ES-I3 (cell line): ENCODE results near the gene DIAPH2.

ENCODE experiments used
- H3K36me3 ChIP-seq: 2 replicates; pipeline ENCODE4 v1.6.1; 2013; ENCODE audit warnings: mild to moderate bottlenecking, low read length, control low read depth, moderate library complexity; ENCODE audit not compliant: insufficient read depth
- H3K4me1 ChIP-seq: 2 replicates; pipeline ENCODE4 v1.6.1; 2013; ENCODE audit warnings: mild to moderate bottlenecking, control low read depth, low read length; ENCODE audit not compliant: insufficient read depth
- H3K9ac ChIP-seq: 2 replicates; pipeline ENCODE4 v1.6.1; 2013; ENCODE audit warnings: low read depth, mild to moderate bottlenecking, low read length, moderate library complexity
- H3K9me3 ChIP-seq: 2 replicates; pipeline ENCODE4 v1.6.1; 2013; ENCODE audit warnings: mild to moderate bottlenecking, low read length, moderate library complexity; ENCODE audit not compliant: control insufficient read depth, insufficient read depth

DIAPH2 gene

DNA sequence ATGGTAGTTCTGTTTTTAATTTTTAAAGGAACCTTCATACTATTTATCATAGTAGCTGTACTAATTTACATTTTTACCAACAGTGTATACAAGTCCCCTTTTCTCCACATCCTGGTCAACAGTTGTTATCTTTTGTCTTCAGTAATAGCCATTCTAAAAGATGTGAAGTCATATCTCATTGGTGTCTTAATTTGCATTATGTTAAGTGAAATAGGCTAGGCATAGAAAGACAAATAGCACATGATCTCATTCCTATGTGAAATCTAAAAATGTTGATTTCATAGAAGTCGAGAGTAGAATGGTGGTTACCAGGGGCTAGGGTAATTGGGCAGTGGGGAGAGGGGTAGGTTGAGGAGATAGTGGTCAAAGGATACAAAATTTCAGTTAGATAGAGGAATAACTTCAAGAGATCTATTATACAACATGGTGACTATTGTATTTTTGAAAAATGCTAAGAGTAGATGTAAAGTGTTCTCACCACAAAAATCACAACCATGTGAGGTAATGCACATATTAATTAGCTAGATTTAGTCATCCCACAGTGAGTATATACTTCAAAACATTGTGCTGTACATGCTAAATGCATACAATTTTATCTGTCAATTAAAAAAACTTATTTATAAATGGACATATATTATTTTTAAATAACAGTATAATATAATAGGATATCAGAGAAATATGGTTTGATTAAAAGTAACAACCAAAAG is 58.9 kb downstream of the DIAPH2 start:
- Histone ChIP-seq H3K9ac (no peak overlapping the region), H3K36me3 (no peaks in the 10 kb centered on the region), H3K9me3 (no peaks in the 10 kb centered on the region), H3K4me1 (no peaks in the 10 kb centered on the region)

DNA sequence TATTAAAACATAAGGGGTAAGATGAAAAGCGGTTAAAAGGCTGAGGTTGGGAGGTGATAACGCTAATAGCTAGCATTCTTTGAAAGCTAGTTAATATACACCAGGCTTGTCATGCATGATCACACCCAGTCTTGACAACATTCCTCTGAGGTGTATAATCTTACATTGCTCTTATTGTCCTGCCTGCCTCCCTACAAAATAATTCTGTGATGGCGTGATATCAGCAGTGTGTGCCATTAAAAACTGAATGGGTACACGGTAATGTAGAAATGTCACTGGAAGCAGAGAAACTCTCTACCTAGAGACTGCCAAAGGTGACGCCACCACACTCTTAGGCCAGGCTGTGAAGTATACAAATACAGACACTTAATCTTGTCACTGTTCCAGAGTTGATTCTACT is 68.1 kb downstream of the DIAPH2 start:
- Histone ChIP-seq H3K36me3 (no peaks in the 10 kb centered on the region), H3K9ac (no peak overlapping the region), H3K4me1 (no peaks in the 10 kb centered on the region), H3K9me3 (no peaks in the 10 kb centered on the region)

DNA sequence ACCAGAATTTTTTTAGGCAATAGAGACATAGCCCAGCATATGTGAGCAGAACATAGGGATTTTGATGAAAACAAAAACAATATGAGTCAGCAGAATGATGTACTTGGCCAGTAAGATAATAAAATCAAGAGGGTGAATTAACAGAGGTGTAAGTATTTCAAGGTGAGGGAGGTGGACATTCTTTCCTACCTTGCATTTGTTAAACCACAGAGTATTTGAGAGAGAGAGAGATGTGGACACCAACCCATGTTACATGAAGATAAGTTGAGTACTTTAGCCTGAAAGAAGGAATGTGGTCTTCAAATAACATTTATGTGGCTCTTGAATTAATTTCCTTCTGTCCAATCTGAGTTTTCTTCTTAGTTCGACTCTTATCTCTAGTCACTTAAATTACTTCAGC is 68.6 kb downstream of the DIAPH2 start:
- H3K9ac ChIP-seq = no peak overlapping the region
- H3K9me3 ChIP-seq = no peaks in the 10 kb centered on the region
- no peaks in the 10 kb centered on the region for H3K4me1 ChIP-seq
- no peaks in the 10 kb centered on the region for H3K36me3 ChIP-seq

DNA sequence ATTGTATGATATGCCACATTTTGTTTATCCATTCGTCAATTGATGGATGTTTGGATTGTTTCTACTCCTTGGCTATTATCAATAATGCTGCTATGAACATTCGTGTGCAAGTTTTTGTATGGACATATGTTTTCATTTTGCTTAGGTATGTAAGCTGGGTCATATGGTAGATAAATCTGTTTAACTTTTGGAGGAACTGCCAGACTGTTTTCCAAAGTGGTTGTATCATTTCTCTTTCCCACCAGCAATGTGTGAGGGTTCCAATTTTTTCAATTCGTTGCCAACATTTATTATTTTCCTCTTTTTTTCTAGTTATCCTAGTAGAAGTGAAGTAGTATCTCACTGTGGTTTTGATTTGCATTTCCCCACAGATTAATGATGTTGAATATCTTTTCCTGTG is 71.8 kb downstream of the DIAPH2 start:
- 0 out of 2 replicates have a peak, but pooled peaks cover 3% of the 10 kb centered on the region for H3K4me1 ChIP-seq
- no peak overlapping the region for H3K9ac ChIP-seq
- H3K9me3 ChIP-seq = no peaks in the 10 kb centered on the region
- no peaks in the 10 kb centered on the region for H3K36me3 ChIP-seq

DNA sequence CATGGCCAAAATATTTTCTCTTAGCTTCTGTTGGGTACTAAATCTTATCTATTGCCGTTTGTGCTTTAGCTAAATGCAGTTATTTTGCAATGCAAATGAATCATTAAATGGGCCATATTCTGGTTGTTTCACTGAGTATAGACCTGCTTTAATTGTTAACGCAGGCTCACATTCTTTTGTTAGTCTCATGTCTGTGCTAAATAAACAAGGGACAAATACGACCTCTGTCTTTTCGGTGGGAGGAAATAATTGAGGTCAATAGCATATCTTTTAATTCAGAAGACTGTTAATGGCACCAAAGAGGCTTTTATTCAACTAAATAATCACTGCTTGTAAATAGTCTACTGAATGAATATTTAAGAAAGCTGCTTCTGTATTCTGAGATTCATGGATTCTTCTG is 76.9 kb downstream of the DIAPH2 start:
- Histone ChIP-seq H3K36me3 (no peaks in the 10 kb centered on the region), H3K9me3 (no peaks in the 10 kb centered on the region), H3K9ac (no peak overlapping the region), H3K4me1 (peaks cover 13% of the 10 kb centered on the region)

DNA sequence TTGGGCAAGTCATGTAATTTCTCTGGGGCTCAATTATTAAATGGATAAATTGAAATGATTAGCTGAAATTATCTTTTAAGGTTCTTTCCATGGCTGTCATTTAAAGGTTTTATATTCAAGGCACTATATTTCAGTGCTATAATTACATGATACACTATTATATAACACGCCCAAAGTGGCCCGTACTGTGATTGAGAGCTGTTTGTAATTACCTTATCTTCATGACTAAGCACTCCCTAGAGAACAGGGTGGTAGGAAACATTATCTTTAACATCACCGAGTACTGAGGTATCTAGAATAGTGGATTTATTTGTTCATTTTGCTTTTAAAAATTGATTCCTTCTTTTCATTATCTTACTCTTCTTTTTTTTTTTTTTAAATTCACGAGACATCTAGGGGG is 79.0 kb downstream of the DIAPH2 start:
- Histone ChIP-seq H3K9ac (no peak overlapping the region), H3K9me3 (no peaks in the 10 kb centered on the region), H3K4me1 (peaks cover 19% of the 10 kb centered on the region), H3K36me3 (no peaks in the 10 kb centered on the region)

DNA sequence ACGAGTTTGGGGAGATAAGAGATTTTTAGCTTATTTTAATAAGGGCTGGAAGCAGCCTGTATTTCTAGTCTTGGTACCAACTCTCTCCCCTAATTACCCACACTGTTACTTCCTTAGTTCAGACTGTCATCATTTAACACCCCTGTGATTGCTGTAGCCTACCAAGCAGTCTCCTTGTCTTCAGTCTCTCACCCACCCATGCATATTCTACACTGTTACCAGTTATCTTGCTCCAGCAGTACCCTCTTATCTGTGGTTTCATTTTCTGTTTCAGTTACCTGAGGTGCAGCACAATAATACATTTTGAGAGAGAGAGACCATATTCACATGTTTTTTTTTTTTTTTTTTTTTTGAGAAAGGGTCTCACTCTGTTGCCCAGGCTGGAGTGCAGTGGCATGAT is 80.2 kb downstream of the DIAPH2 start:
- no peak overlapping the region for H3K9ac ChIP-seq
- H3K4me1 ChIP-seq = peaks cover 19% of the 10 kb centered on the region
- no peaks in the 10 kb centered on the region for H3K9me3 ChIP-seq
- no peaks in the 10 kb centered on the region for H3K36me3 ChIP-seq

DNA sequence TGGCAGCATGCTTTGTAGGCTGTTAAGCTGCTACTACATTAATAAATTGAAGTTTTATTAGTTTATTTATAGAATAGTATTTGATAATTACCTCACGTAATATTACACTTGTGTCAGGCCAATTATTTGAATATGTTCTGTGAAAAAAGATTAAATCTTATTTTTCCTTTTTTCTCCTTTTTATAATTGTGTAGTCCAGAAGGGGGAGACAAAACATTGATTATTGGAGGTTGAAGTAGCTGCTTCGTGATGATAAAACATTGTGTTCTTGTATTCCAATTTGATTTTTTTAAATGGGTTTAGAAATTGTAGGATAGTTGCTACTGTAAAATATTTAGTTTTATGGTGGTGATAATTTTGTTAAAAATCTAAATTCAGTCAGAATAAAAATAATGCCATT is 85.7 kb downstream of the DIAPH2 start:
- Histone ChIP-seq H3K9ac (no peak overlapping the region), H3K9me3 (no peaks in the 10 kb centered on the region), H3K36me3 (no peaks in the 10 kb centered on the region), H3K4me1 (peaks cover 9% of the 10 kb centered on the region)

DNA sequence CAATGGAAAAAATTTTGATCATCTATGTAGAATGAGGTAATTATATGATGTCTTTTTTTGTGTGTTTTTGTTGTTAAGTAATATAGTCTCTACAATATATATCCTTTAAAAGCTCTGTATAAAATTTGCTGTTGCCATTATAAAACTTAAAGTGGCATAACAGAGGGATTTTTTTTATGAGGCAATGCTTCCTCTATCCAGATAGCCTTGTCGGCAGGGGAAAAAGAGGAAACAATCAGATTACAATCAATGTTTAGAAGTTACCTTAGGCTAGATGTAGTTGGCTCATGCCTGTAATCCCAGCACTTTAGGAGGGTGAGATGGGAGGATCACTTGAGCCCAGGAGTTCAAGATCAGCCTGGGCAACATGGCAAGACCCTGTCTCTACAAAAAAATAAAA is 86.8 kb downstream of the DIAPH2 start:
- Histone ChIP-seq H3K9ac (no peak overlapping the region), H3K4me1 (peaks cover 7% of the 10 kb centered on the region), H3K9me3 (no peaks in the 10 kb centered on the region), H3K36me3 (no peaks in the 10 kb centered on the region)

DNA sequence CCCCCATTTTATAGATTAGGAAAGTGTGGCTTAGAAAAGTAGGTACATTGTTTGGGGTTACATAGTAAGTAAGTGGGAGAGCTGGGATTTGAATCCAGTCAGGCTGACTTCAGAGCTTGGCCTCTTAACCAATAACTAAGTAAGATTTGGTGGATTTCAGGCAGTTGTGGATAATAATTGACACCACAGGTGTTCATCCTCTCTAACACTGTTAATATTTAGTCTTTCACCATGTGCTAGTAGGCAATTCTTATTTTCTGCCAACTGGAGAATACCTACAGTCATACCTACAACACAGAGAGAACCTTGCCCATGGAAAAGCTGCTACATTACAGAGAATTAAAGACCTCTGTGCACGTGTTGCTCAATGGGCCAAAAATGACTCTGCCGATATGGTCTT is 89.5 kb downstream of the DIAPH2 start:
- Histone ChIP-seq H3K9me3 (no peaks in the 10 kb centered on the region), H3K36me3 (no peaks in the 10 kb centered on the region), H3K4me1 (no peaks in the 10 kb centered on the region), H3K9ac (no peak overlapping the region)

DNA sequence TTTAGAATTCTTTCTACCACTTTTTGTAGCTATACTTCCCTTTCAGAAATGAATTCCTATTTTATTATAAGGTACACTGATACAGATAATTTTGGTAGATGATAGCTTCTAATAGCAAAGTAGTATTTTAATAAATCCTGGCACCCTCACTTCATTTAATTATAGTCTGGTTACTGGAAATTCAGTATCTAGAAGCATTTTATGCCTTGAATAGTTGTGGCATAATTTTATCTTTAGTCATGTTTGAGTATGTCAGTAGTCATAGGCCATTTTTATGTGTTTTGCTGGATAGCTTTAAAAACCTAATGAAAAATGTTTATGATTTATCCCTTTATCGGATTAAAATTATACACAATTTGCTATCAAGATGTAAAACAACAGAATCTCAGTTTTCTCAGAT is 92.3 kb downstream of the DIAPH2 start:
- no peaks in the 10 kb centered on the region for H3K4me1 ChIP-seq
- no peak overlapping the region for H3K9ac ChIP-seq
- H3K36me3 ChIP-seq = no peaks in the 10 kb centered on the region
- no peaks in the 10 kb centered on the region for H3K9me3 ChIP-seq

DNA sequence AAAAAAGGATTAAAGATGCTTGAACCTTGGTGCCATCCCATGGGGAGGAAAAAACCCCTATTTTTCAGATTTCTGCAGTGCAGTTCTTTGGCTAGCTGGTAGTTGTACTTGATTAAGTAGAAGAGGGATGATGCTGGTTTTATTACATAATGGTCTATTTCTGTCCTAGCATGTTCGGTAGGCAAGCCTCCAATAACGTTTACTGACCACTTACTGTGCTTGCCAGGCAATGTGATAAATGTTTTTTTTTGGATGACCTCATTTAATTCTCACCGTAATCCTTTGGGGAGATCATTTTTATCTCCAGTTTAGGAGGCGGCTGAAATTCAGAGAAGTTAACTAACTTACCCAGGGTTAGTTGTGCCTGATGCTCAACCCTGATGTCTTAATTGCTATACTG is 106.9 kb downstream of the DIAPH2 start:
- H3K9me3 ChIP-seq = no peaks in the 10 kb centered on the region
- no peaks in the 10 kb centered on the region for H3K4me1 ChIP-seq
- no peak overlapping the region for H3K9ac ChIP-seq
- no peaks in the 10 kb centered on the region for H3K36me3 ChIP-seq

DNA sequence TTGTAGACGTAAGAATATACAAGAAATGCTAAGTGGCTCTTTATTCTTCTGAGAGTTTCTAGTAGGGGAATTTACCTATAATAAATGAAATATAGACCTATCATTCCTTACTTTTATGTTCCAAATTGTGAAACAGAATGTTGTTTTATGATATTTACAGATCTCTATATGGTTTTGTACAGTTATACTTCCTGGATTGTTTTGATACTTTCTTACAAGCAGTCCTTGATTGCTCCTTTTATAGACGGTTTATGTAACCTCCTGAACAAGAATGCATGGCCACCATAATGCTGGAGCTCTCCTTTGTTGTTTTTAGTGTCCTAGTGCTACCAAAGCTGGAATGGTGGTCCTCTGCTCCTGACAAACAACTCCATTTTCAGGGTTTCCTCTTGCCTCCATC is 107.4 kb downstream of the DIAPH2 start:
- Histone ChIP-seq H3K36me3 (no peaks in the 10 kb centered on the region), H3K4me1 (no peaks in the 10 kb centered on the region), H3K9me3 (no peaks in the 10 kb centered on the region), H3K9ac (no peak overlapping the region)

DNA sequence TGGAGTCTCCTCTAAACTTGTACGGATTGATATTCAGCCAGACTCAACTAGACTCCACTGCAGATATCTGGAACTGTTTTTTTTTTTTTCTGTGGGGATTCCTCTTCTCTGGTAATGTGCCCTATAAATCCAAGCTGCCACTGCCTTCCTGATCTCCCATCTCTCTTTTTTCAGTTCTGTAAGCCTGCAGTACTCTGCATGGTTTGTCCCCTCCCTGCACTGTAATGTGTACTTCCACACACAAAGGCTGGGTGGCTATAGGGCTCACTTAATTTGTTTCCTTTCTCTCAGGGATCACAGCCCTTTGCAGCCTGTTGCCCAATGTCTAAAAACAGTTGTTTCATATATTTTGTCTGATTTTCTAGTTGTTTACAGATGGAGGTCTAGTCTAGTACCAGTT is 114.3 kb downstream of the DIAPH2 start:
- H3K9ac ChIP-seq = no peak overlapping the region

DNA sequence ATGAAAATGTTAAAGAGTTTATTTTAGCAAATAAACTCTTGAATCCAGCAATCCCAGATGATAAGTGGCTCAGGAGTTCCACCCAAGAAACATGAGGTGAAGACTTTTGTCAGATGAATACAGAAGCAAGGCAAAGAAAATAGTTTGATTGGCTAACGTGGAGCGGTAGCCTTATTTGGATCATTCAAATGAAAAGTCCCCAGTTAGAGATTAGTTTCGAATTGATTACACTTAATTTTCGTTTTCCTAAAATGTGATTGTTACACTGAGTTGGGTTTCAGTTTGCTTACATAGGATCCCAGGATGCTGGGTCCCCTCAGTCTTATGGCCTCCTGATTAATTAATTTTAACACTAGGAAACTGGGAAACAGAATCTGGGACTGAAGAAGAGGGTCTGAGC is 122.7 kb downstream of the DIAPH2 start:
- no peaks in the 10 kb centered on the region for H3K4me1 ChIP-seq
- no peak overlapping the region for H3K9ac ChIP-seq
- H3K36me3 ChIP-seq = no peaks in the 10 kb centered on the region
- H3K9me3 ChIP-seq = no peaks in the 10 kb centered on the region

More for the DNA sequence above, 114.3 kb downstream of the DIAPH2 start:
- H3K4me1 ChIP-seq = 0 out of 2 replicates have a peak, but pooled peaks cover 5% of the 10 kb centered on the region
- H3K36me3 ChIP-seq = no peaks in the 10 kb centered on the region
- no peaks in the 10 kb centered on the region for H3K9me3 ChIP-seq

DNA sequence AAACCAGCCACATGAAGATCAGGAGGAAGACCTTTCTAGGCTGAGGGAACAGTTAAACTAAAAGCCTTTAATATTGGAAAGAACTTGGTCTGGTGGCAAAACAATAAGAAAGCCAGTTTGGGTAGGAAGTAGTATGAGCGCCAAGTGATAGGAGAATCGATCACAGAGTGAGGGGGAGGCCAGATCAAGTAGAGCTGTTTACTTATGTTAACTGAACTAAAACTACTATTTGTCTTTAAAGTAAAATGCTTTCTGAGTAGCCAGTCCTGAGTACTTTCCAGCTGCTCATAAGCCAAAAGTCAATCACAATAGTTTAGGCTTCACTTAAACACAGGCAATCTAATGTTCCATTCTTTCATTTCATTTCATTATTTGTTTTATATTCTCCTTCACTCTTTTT is 136.3 kb downstream of the DIAPH2 start:
- no peaks in the 10 kb centered on the region for H3K9me3 ChIP-seq

More for the DNA sequence above, 136.3 kb downstream of the DIAPH2 start:
- no peaks in the 10 kb centered on the region for H3K4me1 ChIP-seq
- H3K36me3 ChIP-seq = no peaks in the 10 kb centered on the region
- no peak overlapping the region for H3K9ac ChIP-seq
